Measurements from ENCODE around the gene TET1.

- TF ChIP-seq SIN3A (IDR thresholded peaks at IDR 0.05; ENCODE audit: borderline replicate concordance, low read depth, low read length) (peak; percentile 56; the same call in 1 of the 2 replicates), ARNT2 (CRISPR knock-in tag; IDR thresholded peaks at IDR 0.05; ENCODE audit: low read depth) (no peak), ZBTB21 (CRISPR knock-in tag; IDR thresholded peaks at IDR 0.05) (no peak; the same call in 1 of the 2 replicates), PREB (CRISPR knock-in tag; IDR thresholded peaks at IDR 0.05) (no peak), PATZ1 (CRISPR knock-in tag; IDR thresholded peaks at IDR 0.05) (peak; percentile 83), POLR2AphosphoS5 (IDR thresholded peaks at IDR 0.05; ENCODE audit: low read depth, low read length) (peak; percentile 36; the same call in 1 of the 2 replicates), JUNB (CRISPR knock-in tag; IDR thresholded peaks at IDR 0.05; ENCODE audit: borderline replicate concordance) (no peak), ZNF431 (CRISPR knock-in tag; IDR thresholded peaks at IDR 0.05; ENCODE audit: borderline replicate concordance, low read depth) (no peak), ZNF121 (CRISPR knock-in tag; IDR thresholded peaks at IDR 0.05) (peak; percentile 20; the same call in 1 of the 2 replicates), DZIP1 (CRISPR knock-in tag; IDR thresholded peaks at IDR 0.05) (no peak), GZF1 (CRISPR knock-in tag; IDR thresholded peaks at IDR 0.05) (peak; percentile 28; the same call in 1 of the 2 replicates), ZNF784 (CRISPR knock-in tag; IDR thresholded peaks at IDR 0.05; ENCODE audit: borderline replicate concordance) (no peak)
- TF ChIP-seq, protein P1, sequence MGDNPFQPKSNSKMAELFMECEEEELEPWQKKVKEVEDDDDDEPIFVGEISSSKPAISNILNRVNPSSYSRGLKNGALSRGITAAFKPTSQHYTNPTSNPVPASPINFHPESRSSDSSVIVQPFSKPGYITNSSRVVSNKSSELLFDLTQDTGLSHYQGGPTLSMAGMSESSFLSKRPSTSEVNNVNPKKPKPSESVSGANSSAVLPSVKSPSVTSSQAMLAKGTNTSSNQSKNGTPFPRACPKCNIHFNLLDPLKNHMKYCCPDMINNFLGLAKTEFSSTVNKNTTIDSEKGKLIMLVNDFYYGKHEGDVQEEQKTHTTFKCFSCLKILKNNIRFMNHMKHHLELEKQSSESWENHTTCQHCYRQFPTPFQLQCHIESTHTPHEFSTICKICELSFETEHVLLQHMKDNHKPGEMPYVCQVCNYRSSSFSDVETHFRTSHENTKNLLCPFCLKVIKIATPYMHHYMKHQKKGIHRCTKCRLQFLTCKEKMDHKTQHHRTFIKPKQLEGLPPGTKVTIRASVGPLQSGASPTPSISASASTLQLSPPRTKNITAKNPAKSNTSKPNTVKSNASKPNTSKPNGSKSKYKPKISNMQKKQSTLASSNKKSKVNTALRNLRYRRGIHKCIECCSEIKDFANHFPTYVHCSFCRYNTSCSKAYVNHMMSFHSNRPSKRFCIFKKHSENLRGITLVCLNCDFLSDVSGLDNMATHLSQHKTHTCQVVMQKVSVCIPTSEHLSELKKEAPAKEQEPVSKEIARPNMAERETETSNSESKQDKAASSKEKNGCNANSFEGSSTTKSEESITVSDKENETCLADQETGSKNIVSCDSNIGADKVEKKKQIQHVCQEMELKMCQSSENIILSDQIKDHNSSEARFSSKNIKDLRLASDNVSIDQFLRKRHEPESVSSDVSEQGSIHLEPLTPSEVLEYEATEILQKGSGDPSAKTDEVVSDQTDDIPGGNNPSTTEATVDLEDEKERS (CRISPR knock-in tag; IDR thresholded peaks at IDR 0.05): 0 out of 2 replicates have a peak, but pooled peaks have one; percentile 43
Measured at GRCh38 chr10:68600041-68600778, 40.1 kb downstream of the TET1 start.

Measured in HepG2 (cell line).